Activated T-cell treated with anti-CD3 and anti-CD28 coated beads for 4 hours (primary cell): ENCODE data around the gene LDHB.
"Not testable (repeated sequence)": the region's sequence is repeated elsewhere in the genome, so short reads cannot be mapped to it uniquely, and the experiment has no call there.

Experiments
- DNase-seq: peaks from one replicate; pipeline ENCODE4 v3.0.0-alpha.2; 2020

LDHB gene

GRCh38 chr12:21659383-21659782 is 1.7 kb upstream of the LDHB start:
- DNase-seq, result no peak

DNA sequence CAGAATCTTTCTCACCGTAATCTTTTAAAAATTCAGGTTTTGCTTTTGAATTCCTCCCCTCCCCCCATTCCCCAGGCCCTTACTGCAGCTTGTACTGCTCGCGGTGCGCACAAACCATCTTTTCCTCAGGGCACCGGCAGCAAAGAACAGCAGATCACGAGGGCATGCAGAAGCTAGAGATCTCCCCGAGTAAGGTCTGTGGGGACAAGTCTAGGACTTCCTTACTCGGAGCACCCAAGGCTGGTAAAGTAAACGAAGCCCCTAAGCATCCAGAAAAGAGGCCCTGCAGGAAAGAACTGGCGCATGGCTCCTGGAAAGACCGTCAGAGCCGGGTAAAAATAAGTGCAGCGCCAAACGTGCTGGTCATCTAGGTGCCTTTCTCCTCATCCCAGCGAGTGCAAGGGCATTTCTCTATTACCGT is 727 bp downstream of the LDHB start:
- DNase-seq, result peak; percentile 25

- DNase-seq, result no peak
These were observed 2.1 kb downstream of the LDHB start for GRCh38 chr12:21655591-21655990.

- DNase-seq, result no peak
These were observed 5.8 kb downstream of the LDHB start for GRCh38 chr12:21651821-21652220.

DNA sequence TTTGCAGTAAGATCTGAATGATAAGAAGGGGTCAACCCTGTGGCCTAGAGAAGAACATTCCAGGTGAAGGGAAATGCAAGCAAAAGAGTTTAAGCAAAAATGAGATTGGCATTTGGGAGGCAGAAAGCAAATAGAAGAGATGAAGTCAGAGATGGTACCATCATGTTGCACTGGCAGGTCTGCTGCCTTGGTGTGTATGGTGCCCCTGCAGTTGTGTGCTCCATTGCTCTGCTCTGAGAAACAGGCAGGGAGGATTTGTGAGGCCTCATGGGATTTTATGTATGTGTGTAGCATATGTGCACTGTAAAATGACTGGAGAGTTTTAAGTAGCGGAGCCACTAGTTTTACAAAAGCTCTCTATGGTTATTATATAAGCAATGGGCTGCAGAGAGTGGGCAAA is 6.6 kb downstream of the LDHB start:
- DNase-seq, result no peak

DNA sequence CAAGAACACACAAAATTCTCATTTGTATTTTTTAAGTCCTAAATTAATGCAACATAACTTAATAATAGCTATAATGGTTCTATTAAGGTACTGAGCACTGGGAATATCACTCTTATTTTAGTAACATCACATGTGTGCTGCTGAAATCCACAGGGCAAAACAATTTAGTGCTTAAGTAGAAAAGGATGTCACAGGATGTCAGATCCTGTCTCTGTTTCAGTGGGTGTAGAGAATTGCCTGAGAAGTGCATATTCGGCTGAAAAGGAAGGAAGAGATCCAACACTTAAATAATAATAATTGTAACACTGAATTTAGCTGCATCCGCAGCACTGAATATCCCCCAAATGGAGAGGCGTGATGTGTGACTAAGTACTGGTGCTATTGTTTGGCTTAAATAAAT is 8.6 kb downstream of the LDHB start:
- no peak for DNase-seq

DNA sequence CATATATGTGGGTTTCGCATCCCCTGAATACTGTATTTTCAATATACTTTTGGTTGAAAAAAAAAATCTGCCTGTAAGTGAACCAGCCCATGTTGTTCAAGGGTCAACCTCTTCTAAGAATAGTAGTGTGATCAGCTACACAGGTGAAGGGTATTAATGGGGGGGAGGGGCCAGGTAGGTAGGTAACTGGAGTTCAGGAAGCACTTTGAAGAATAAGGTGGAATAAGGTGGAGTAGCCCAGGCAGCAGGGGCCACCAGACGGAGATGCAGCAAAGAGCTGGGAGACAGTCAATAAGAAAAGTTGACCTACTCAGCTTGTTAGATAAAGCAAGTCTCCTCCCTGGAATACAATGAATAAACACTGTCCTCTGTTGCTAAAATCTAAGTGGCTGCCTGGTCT is 9.3 kb downstream of the LDHB start:
- DNase-seq, result no peak

GRCh38 chr12:21647179-21647578 is 10.5 kb downstream of the LDHB start:
- DNase-seq, result no peak

GRCh38 chr12:21645041-21645500 is 12.6 kb downstream of the LDHB start:
- not testable (repeated sequence) for DNase-seq

GRCh38 chr12:21644516-21644915 is 13.1 kb downstream of the LDHB start:
- no peak for DNase-seq

DNA sequence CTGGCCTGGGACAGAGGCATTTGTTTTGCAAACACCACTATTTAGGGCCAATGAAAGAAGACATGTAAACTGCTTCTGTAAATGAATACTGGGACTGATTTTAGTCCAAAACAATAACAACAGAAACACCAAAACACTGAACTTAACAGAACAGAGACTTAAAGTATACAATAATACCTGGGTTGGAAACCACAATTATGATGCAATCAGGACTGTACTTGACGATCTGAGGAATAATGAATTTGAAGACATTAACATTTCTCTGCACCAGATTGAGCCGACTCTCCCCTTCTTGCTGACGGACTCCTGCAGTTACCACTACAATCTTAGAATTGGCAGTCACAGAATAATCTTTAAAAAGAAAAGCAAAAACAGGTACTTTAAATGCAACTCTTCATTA is 13.9 kb downstream of the LDHB start:
- no peak for DNase-seq

DNA sequence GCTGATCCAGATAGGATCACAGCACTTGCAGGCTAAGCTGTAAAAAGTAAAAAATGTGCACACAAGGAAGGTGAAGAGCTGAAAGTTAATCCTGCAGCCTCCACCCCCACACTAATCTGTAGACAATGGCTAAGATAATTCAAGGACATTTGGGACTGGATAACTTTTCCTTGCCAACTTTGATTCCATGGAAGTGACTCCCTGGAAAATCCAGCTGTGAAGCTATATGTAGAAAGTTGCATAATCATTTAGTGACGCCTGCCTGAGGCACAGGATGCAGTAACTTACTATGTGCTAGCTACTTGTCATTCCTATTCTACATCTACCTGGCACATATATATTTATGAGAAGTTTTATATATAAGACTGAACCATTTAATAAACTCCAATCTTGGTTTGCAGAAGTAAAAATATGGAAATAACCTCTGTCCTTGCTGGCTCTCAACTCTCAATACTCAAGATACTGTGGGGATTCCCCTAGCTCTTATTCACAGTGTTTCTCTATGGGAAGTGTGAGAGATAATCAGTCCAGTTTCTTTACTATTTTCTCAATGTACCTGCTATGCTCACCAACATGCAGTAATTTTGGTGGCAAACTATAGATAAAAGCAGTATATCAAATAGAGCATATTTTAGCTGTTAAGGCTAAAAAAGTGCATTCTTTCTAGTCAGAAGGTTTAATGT is 14.8 kb downstream of the LDHB start:
- no peak for DNase-seq

GRCh38 chr12:21638054-21638891 is 19.4 kb downstream of the LDHB start:
- DNase-seq, result no peak

GRCh38 chr12:21634245-21634644 is 23.4 kb downstream of the LDHB start:
- no peak for DNase-seq

- DNase-seq, result no peak
These were observed 26.3 kb downstream of the LDHB start for GRCh38 chr12:21631367-21631766.

- no peak for DNase-seq
These were observed 29.7 kb downstream of the LDHB start for GRCh38 chr12:21627924-21628323.

GRCh38 chr12:21618566-21618965 is 39.1 kb downstream of the LDHB start:
- no peak for DNase-seq

DNA sequence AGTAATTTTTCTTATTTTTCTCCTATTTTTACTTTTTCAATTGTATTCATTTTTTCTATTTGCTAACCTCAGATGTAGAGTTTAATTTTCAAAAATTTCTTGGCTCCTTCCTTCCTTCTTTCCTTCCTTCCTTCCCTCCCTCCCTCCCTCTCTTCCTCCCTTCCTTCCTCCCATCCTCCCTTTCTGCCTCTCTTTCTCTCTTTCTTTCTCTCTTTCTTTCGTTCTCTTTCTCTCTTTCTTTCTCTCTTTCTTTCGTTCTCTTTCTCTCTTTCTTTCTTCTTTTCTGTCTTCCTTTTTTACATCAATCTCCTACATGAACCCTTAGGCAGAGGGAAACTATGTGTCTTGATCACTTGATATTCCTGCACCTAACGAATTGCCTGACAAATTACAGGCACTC is 40.6 kb downstream of the LDHB start:
- no peak for DNase-seq

DNA sequence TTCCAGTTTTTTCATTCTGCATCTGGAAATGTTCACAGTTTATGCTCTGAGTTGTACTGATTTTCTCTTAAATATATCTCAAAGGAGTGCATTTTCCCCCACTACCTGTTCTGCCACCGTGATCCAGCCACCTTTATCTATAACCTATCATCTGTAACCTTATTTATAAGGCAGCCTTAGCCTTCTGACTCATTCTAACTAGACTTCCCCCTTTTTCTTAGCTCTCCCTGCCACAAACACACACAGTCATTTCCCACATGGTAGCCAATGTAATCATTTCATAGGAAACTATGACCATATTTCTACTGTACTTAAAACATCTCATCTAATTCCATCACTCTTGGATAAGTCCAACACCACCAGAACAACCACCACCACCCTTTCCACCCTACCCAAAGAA is 42.2 kb downstream of the LDHB start:
- peak; percentile 1 for DNase-seq

GRCh38 chr12:21614506-21614905 is 43.1 kb downstream of the LDHB start:
- DNase-seq, result no peak

DNA sequence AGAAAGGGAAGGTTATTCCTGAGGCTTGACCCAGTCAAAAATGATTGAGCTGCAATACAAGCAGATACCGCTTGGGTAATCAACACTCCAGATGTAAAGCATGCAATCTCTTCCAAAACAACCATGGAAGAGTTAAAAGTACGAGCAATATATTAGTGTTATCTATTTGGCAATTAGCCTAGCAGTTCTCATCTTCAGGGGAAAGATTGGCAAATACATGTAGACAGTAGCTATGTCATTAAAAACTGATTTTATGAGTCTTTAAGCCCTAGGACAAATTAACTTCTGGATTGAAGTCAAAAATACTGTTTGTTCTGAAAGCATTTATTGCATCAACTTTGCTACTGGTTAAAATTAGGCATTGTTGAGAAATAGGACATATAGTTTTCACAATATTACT is 43.7 kb downstream of the LDHB start:
- no peak for DNase-seq

GRCh38 chr12:21608196-21608595 is 49.4 kb downstream of the LDHB start:
- DNase-seq, result no peak

DNA sequence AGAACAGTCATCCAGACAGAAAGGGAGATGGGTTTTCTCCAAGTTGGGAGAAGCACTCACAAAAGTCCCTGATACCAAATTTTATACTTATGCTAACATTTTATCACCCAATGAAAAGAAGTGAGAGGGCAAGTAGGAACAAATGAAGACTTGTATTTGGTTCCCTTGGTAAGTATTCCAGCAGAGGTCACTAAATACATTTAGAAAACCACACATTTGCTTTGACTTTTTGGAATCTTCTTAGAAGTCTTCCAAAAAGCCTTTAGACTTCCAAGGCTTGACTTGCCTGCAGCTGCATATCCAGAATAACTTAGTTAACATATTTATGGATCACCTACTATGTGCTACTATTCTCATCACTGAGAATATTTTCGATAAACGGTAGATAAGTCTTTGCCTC is 49.9 kb downstream of the LDHB start:
- DNase-seq, result no peak

GRCh38 chr12:21606175-21606574 is 51.5 kb downstream of the LDHB start:
- DNase-seq, result no peak
